Neuronal stem cell (in vitro differentiated cells): ENCODE results near the gene P3H4.

Source experiments
- DNase-seq: peaks from one replicate; pipeline ENCODE4 v3.0.0-alpha.2; 2013; ENCODE audit warnings: low spot score
- H2AFZ ChIP-seq: one replicate; pipeline ENCODE4 v1.6.1; 2013; ENCODE audit warnings: mild to moderate bottlenecking, low read length, inconsistent platforms
- H2AK5ac ChIP-seq: 2 replicates; pipeline ENCODE4 v1.6.1; 2013; ENCODE audit warnings: low read depth, mild to moderate bottlenecking, inconsistent platforms, low read length, moderate library complexity, mixed read lengths
- H2BK120ac ChIP-seq: 2 replicates; pipeline ENCODE4 v1.6.1; 2013; ENCODE audit warnings: low read depth, mild to moderate bottlenecking, inconsistent platforms, low read length, moderate library complexity, mixed read lengths
- H2BK12ac ChIP-seq: one replicate; pipeline ENCODE4 v1.6.1; 2013; ENCODE audit warnings: low read length, inconsistent platforms
- H2BK15ac ChIP-seq: 2 replicates; pipeline ENCODE4 v1.6.1; 2013; ENCODE audit warnings: mild to moderate bottlenecking, low read length, inconsistent platforms, mixed read lengths
- H2BK5ac ChIP-seq: one replicate; pipeline ENCODE4 v1.6.1; 2013; ENCODE audit warnings: inconsistent platforms, mild to moderate bottlenecking, low read length, moderate library complexity
- H3K14ac ChIP-seq: one replicate; pipeline ENCODE4 v1.6.1; 2013; ENCODE audit warnings: low read length, inconsistent platforms
- H3K18ac ChIP-seq: 2 replicates; pipeline ENCODE4 v1.6.1; 2013; ENCODE audit warnings: low read length, inconsistent platforms
- H3K23ac ChIP-seq: 2 replicates; pipeline ENCODE4 v1.6.1; 2013; ENCODE audit warnings: low read depth, mild to moderate bottlenecking, mixed read lengths, low read length, inconsistent platforms; ENCODE audit not compliant: poor library complexity
- H3K27ac ChIP-seq: replicated peaks from 3 replicates; pipeline ENCODE4 v1.5.1; 2013; ENCODE audit warnings: low read length, inconsistent platforms
- H3K27me3 ChIP-seq, 3 experiments: 2 replicates each; pipeline ENCODE4 v1.6.1; 2013; ENCODE audit warnings: low read length in 3 of 3, mild to moderate bottlenecking in 2 of 3, inconsistent platforms in 1 of 3, low read depth in 1 of 3, mixed read lengths in 1 of 3, moderate library complexity in 1 of 3; ENCODE audit not compliant: control insufficient read depth in 3 of 3, insufficient read depth in 3 of 3
- H3K36me3 ChIP-seq, 2 donors: replicated peaks in 1 of 2; 2 replicates each; pipeline ENCODE4 v1.6.1; 2013; ENCODE audit warnings: low read length in 2 of 2; ENCODE audit not compliant: control insufficient read depth in 2 of 2, insufficient read depth in 2 of 2
- H3K4ac ChIP-seq: 2 replicates; pipeline ENCODE4 v1.6.1; 2013; ENCODE audit warnings: inconsistent platforms, mild to moderate bottlenecking, low read length, moderate library complexity
- H3K4me1 ChIP-seq, 2 donors: 1 replicate in 1 of 2; 2 replicates in 1 of 2; pipeline ENCODE4 v1.6.1; 2013; ENCODE audit warnings: low read length in 2 of 2, low read depth in 1 of 2; ENCODE audit not compliant: control insufficient read depth in 2 of 2, insufficient read depth in 1 of 2
- H3K4me2 ChIP-seq: one replicate; pipeline ENCODE4 v1.6.1; 2013; ENCODE audit warnings: mild to moderate bottlenecking, low read length, inconsistent platforms; ENCODE audit not compliant: insufficient read depth, poor library complexity, severe bottlenecking
- H3K4me3 ChIP-seq, 2 donors: 2 replicates each; pipeline ENCODE4 v1.5.1; 2013; ENCODE audit warnings: low read length in 2 of 2, mild to moderate bottlenecking in 2 of 2, inconsistent platforms in 1 of 2, moderate library complexity in 1 of 2
- H3K79me1 ChIP-seq: one replicate; pipeline ENCODE4 v1.6.1; 2013; ENCODE audit warnings: low read depth, mild to moderate bottlenecking, inconsistent platforms, low read length, moderate library complexity
- H3K9ac ChIP-seq: one replicate; pipeline ENCODE4 v1.6.1; 2013; ENCODE audit warnings: mild to moderate bottlenecking, low read depth, low read length, inconsistent platforms; ENCODE audit not compliant: poor library complexity
- H3K9me3 ChIP-seq, 2 donors: replicated peaks in 1 of 2; 2 replicates each; pipeline versions ENCODE3 to v1.6.1; 2013; ENCODE audit warnings: low read length in 2 of 2, mild to moderate bottlenecking in 2 of 2, inconsistent platforms in 1 of 2, low read depth in 1 of 2, mixed read lengths in 1 of 2, moderate library complexity in 1 of 2; ENCODE audit not compliant: control insufficient read depth in 2 of 2, insufficient read depth in 1 of 2
- H4K8ac ChIP-seq: one replicate; pipeline ENCODE4 v1.6.1; 2013; ENCODE audit warnings: low read depth, mild to moderate bottlenecking, inconsistent platforms, low read length, moderate library complexity
- H4K91ac ChIP-seq: one replicate; pipeline ENCODE4 v1.6.1; 2013; ENCODE audit warnings: low read length, low read depth, mild to moderate bottlenecking, inconsistent platforms; ENCODE audit not compliant: poor library complexity
- WGBS, 2 donors: extraction: QIAGEN DNeasy Blood & Tissue Kit; methylation state at CpG; one replicate each; pipeline ENCODE4 v1.1.7; 2013; ENCODE audit warnings: missing lambda C conversion rate in 2 of 2, mixed read lengths in 1 of 2; ENCODE audit not compliant: insufficient read length in 2 of 2, insufficient replicate concordance in 1 of 2; ENCODE audit errors: extremely low coverage in 2 of 2; 5-methylcytosine and 5-hydroxymethylcytosine counted together

The P3H4 gene

GRCh38 chr17:41821776-41822175, 10.0 kb upstream of the P3H4 start:
- H3K14ac ChIP-seq, result no peak overlapping the region
- no peak overlapping the region for H2BK5ac ChIP-seq
- no peak overlapping the region for H3K18ac ChIP-seq
- H2AFZ ChIP-seq, result no peak overlapping the region
- no peak overlapping the region for H2BK15ac ChIP-seq
- H3K4me1 ChIP-seq, result peaks cover 3 to 32% of the 10 kb centered on the region in 2 donors
- peaks cover 0 to 2% (median 0%) of the 10 kb centered on the region in 3 experiments for H3K27me3 ChIP-seq
- no peak overlapping the region for H3K27ac ChIP-seq
- H2BK120ac ChIP-seq, result no peak overlapping the region
- H3K23ac ChIP-seq, result no peak overlapping the region
- no CpG with 5 or more reads among the region's 14 CpGs for WGBS, 2 donors
- no peak for DNase-seq
- H3K9me3 ChIP-seq, result peaks cover 0 to 3% of the 10 kb centered on the region in 2 donors
- H2AK5ac ChIP-seq, result no peak overlapping the region
- no peak overlapping the region for H3K4me3 ChIP-seq
- peaks cover 4% of the 10 kb centered on the region for H3K79me1 ChIP-seq
- H4K8ac ChIP-seq, result no peak overlapping the region
- H3K4me2 ChIP-seq, result no peak overlapping the region
- no peak overlapping the region for H3K4ac ChIP-seq
- H4K91ac ChIP-seq, result no peak overlapping the region
- H3K9ac ChIP-seq, result no peak overlapping the region
- H2BK12ac ChIP-seq, result no peak overlapping the region
- H3K36me3 ChIP-seq, result peaks cover 28 to 78% of the 10 kb centered on the region in 2 donors

DNA sequence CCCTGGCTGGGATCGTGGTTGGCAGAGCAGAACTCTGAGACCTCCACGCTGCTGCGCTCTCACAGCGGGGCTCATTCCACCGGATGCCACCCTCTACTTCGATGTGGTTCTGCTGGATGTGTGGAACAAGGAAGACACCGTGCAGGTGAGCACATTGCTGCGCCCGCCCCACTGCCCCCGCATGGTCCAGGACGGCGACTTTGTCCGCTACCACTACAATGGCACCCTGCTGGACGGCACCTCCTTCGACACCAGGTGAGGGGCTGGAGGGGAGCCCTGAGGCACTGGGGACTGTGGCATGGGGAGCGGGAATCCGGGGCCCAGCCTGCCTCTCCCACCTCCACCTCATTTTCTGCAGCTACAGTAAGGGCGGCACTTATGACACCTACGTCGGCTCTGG, 6.3 kb upstream of the P3H4 start:
- H3K18ac ChIP-seq, result no peak overlapping the region
- H3K23ac ChIP-seq, result no peak overlapping the region
- H3K4me1 ChIP-seq, result peaks cover 5 to 32% of the 10 kb centered on the region in 2 donors
- no peak overlapping the region for H3K14ac ChIP-seq
- no peak overlapping the region for H4K91ac ChIP-seq
- H3K79me1 ChIP-seq, result peaks cover 12% of the 10 kb centered on the region
- peaks cover 0 to 2% (median 0%) of the 10 kb centered on the region in 3 experiments for H3K27me3 ChIP-seq
- H3K4me3 ChIP-seq, result no peak overlapping the region
- no peak overlapping the region for H2AK5ac ChIP-seq
- H2BK15ac ChIP-seq, result no peak overlapping the region
- no peak overlapping the region for H2BK5ac ChIP-seq
- no peak overlapping the region for H2BK12ac ChIP-seq
- no peak overlapping the region for H2AFZ ChIP-seq
- no peak overlapping the region for H3K9ac ChIP-seq
- no peak overlapping the region for H4K8ac ChIP-seq
- DNase-seq, result no peak
- peaks cover 24 to 60% of the 10 kb centered on the region in 2 donors for H3K36me3 ChIP-seq
- no peak overlapping the region for H3K27ac ChIP-seq
- no peak overlapping the region for H3K4me2 ChIP-seq
- no CpG with 5 or more reads among the region's 20 CpGs for WGBS, 2 donors
- no peak overlapping the region for H3K4ac ChIP-seq
- H3K9me3 ChIP-seq, result peaks cover 0 to 6% of the 10 kb centered on the region in 2 donors
- no peak overlapping the region for H2BK120ac ChIP-seq

DNA sequence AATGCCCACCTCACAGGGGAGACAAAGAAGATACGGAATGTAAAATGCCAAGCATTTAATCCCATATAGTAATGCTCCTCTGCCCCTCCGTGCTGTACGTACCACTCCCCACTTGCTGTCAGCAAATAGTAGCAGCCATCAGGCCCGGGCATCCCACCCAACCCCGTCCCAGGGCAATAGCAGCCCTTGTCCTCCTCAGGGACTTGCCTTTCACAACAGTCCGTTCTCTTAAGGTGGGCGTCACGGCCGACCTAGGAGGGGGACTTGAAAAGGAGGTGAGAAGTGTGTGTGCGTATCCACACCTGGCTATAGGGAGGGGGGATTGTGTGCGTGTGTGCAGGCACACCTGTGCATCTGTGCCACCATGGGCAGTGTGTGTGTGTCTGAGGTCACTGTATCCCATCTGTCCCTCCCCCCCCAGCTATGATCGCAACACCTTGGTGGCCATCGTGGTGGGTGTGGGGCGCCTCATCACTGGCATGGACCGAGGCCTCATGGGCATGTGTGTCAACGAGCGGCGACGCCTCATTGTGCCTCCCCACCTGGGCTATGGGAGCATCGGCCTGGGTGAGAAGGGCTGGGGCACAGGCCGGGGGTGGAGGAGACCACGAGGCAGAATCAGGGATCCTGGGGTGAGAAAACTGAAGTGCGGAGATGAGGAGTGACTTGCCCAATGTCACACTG, 5.0 kb upstream of the P3H4 start:
- H2BK15ac ChIP-seq, result no peak overlapping the region
- peak overlapping the region; percentile 91 for H3K14ac ChIP-seq
- H2AK5ac ChIP-seq, result peak overlapping the region; percentile 25
- peaks cover 0 to 6% of the 10 kb centered on the region in 2 donors for H3K9me3 ChIP-seq
- peak overlapping the region; percentile 7 for H3K18ac ChIP-seq
- H3K36me3 ChIP-seq, result peaks cover 23 to 49% of the 10 kb centered on the region in 2 donors
- H2BK120ac ChIP-seq, result no peak overlapping the region
- peaks cover 5 to 24% of the 10 kb centered on the region in 2 donors for H3K4me1 ChIP-seq
- no peak overlapping the region for H3K4me2 ChIP-seq
- WGBS, 2 donors, result no CpG with 5 or more reads among the region's 23 CpGs
- peaks cover 0 to 2% (median 0%) of the 10 kb centered on the region in 3 experiments for H3K27me3 ChIP-seq
- H3K27ac ChIP-seq, result no peak overlapping the region
- peaks cover 12% of the 10 kb centered on the region for H3K79me1 ChIP-seq
- no peak overlapping the region for H4K91ac ChIP-seq
- peak overlapping the region; percentile 63 for H2BK12ac ChIP-seq
- H2AFZ ChIP-seq, result no peak overlapping the region
- peak overlapping the region in 1 of 2 donors; percentile 65 for H3K4me3 ChIP-seq
- H3K4ac ChIP-seq, result peak overlapping the region; percentile 27
- no peak overlapping the region for H4K8ac ChIP-seq
- H2BK5ac ChIP-seq, result no peak overlapping the region
- H3K23ac ChIP-seq, result peak overlapping the region; percentile 80
- no peak for DNase-seq
- no peak overlapping the region for H3K9ac ChIP-seq

GRCh38 chr17:41814195-41814594, 2.4 kb upstream of the P3H4 start:
- H3K36me3 ChIP-seq, result peaks cover 17 to 40% of the 10 kb centered on the region in 2 donors
- no peak overlapping the region for H2BK120ac ChIP-seq
- H4K8ac ChIP-seq, result no peak overlapping the region
- peaks cover 4 to 6% of the 10 kb centered on the region in 2 donors for H3K9me3 ChIP-seq
- peak overlapping the region; percentile 99 for H3K4me2 ChIP-seq
- peak overlapping the region; percentile 76 for H2AK5ac ChIP-seq
- peaks cover 23% of the 10 kb centered on the region for H3K79me1 ChIP-seq
- H3K27ac ChIP-seq, result no peak overlapping the region
- no peak for DNase-seq
- no peak overlapping the region for H2BK12ac ChIP-seq
- H3K18ac ChIP-seq, result no peak overlapping the region
- H3K4me1 ChIP-seq, result peaks cover 12 to 22% of the 10 kb centered on the region in 2 donors
- H3K27me3 ChIP-seq, result peaks cover 0 to 2% (median 0%) of the 10 kb centered on the region in 3 experiments
- H2BK5ac ChIP-seq, result no peak overlapping the region
- H3K9ac ChIP-seq, result no peak overlapping the region
- H3K4me3 ChIP-seq, result peak overlapping the region in 1 of 2 donors; percentile 59
- no peak overlapping the region for H3K23ac ChIP-seq
- no peak overlapping the region for H3K4ac ChIP-seq
- no peak overlapping the region for H2AFZ ChIP-seq
- H2BK15ac ChIP-seq, result peak overlapping the region; percentile 8
- H4K91ac ChIP-seq, result no peak overlapping the region
- no CpG with 5 or more reads among the region's 1 CpG for WGBS, 2 donors
- no peak overlapping the region for H3K14ac ChIP-seq
